Left kidney (tissue), 2 donors: ENCODE results near the gene DPP3. TPM values are rescaled to one million over a fixed set of nuclear protein-coding genes. Genes with fewer than 3 reads are reported as not detected.
"Not testable (repeated sequence)": the region's sequence is repeated elsewhere in the genome, so short reads cannot be mapped to it uniquely, and the experiment has no call there.

ENCODE experiments used
- DNase-seq: peaks from one replicate; pipeline ENCODE4 v3.0.0-alpha.2; 2013
- polyA plus RNA-seq: library from polyadenylated mRNA; unstranded; fragments of 120-200 nt; gene quantifications from one replicate; pipeline ENCODE4 v1.2.1, GENCODE V29; 2013; ENCODE audit not compliant: insufficient read length

DPP3 gene
- polyA plus RNA-seq, 1 donor: 24.3 TPM

DNA sequence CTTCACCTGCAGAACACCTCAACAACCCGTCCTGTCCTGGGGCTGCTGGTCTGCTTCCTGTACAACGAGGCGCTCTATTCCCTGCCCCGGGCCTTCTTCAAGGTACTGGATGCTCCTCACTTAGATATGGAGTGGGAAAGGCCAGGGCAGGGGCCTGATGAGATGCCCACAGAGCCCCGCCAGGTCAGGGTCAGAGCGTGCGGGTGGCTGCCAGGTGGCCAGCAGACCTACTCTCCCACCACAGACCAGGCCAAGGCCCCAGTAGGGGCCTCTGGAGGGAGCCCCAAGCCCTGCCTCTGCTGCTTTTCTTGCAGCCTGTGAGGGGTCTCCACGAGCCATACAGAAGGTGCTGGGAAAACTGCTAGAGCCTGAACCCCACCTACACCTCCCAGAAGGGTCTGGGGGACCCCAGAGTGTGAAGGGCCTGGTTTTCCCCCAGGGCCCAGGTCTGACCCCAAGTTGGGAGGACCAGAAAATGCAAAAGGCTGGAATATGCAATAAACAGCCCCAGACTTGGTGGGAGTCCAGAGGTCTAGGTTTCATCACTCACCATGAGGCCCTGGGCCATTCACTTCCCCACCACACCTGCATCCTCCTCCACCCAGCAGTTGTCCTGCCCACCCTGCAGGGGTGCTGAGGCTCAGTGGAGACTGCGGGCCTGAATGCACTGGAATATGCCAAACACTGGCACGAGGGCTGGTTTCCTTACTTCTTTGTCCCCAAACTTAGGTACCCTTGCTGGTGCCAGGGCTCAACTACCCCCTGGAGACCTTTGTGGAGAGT lies 50.9 kb downstream of the DPP3 start:
- DNase-seq: no peak

DNA sequence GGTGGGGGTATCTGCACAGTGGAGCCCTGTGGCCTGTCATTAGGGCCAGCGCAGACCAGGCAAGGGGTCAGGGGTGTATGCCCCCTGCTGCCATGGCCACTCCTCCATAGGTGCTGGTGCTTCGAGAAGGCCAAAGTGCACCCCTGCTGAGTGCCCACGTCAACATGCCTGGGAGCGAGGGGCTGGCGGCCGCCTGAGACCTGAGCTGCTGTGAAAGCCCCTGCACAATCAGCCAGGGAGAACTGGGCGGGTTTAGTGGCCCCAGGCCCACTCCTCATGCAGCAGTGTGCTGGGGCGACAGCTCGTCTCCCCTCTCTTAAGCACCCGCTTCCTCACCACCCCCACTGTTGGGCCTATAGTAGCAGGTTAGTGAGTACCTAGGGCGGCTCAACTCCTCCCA lies 51.6 kb downstream of the DPP3 start:
- DNase-seq: no peak

DNA sequence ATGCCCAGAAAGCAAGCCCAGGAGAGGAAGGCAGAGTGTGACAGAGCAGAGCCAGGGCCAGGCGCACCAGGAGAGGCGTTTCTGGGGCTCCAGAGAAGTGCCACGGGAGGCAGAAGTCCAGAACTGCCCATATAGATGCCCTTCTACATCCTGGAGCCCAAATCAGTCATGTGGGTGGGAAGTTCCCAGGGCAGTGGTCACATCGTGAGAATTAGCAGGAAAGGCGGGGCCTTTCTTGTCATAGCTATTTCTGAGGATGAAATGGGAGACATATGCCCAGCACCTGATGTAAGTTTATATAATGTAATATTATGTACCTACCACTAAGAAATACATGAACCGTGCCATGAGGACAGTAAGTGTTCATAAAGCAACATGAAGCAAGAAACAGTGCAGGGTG lies 52.5 kb downstream of the DPP3 start:
- DNase-seq: no peak

- DNase-seq: no peak
These were observed 59.1 kb downstream of the DPP3 start for GRCh38 chr11:66539170-66539869.

DNA sequence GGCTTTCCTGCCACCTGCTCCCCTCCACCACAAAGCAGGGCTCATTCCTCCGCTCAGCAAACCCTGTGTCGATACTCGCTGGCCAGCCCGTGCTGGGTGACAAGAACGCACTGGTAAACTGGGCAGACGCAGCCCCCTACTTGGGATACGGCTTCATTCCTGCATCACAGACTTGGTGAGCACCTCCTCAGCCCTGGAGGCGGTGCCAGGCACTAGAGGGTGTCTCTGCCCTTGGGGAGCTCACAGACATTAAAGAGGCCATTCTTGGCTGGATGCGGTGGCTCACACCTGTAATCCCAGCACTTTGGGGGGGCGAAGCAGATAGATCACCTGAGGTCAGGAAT lies 59.6 kb downstream of the DPP3 start:
- no peak for DNase-seq

- not testable (repeated sequence) for DNase-seq
These were observed 60.4 kb downstream of the DPP3 start for GRCh38 chr11:66540598-66540997.

GRCh38 chr11:66541892-66542291 lies 61.7 kb downstream of the DPP3 start:
- no peak for DNase-seq

GRCh38 chr11:66542362-66542761 lies 62.1 kb downstream of the DPP3 start:
- DNase-seq: no peak

GRCh38 chr11:66543263-66544107 lies 63.3 kb downstream of the DPP3 start:
- DNase-seq: peak; percentile 59

DNA sequence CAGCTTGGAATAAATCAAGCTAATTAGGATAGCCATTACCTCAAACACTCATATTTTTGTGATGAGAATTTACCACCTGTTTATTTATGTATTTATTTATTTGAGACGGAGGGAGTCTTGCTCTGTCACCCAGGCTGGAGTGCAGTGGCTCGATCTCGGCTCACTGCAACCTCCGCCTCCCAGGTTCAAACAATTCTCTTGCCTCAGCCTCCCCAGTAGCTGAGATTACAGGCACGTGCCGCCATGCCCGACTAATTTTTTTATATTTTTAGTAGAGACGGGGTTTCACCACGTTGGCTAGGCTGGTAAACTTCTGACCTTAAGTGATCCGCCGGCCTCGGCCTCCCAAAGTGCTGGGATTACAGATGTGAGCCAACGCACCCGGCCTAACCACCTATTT lies 64.7 kb downstream of the DPP3 start:
- DNase-seq: not testable (repeated sequence)

DNA sequence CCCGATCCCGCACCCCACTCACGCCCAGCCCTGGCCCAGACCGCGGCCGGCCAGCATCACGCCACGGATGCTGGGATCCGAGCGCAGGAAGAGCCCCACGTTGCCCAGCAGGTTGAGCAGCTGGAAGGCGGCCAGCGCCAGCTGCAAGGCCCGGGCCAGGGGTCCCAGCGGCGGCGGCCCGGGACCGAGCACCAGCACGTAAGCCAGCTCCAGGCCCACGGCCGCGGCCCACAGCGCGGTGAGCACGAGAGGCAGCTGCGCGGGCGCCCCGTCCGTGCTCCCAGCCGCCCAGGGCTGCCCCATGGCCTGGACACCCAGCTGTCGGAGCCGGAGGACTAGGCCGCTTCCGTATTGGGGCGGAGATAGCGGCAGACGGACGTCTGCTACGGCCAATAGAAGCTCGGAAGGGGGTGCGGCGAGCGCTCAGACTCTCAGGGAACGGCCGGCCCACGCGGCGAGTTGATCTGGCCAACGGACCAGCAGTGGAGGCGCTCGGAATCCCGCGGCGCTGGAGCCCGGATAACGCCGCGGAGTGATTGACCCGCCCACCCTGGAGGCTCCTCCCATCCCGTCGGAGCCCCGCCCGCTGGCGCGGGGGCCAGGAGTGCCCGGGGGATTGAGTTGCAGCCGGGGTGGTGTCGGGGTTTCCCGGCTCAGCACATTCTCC lies 65.6 kb downstream of the DPP3 start, which contains the start of gene ZDHHC24:
Gene ZDHHC24, minus strand, starts transcription at position 348 of the 667 bp plus-strand sequence. Its CDS starts 45 bp downstream, at position 303.
- DNase-seq: peak; percentile 93

- DNase-seq: no peak
These were observed 66.2 kb downstream of the DPP3 start, which contains the start of gene ACTN3 for GRCh38 chr11:66546368-66546965. ACTN3 (plus strand) TSS chr11:66546903; CDS start chr11:66546938, 35 bp downstream.

- no peak for DNase-seq
These were observed 66.9 kb downstream of the DPP3 start for GRCh38 chr11:66546966-66547661.

GRCh38 chr11:66547662-66548009 lies 67.4 kb downstream of the DPP3 start:
- DNase-seq: no peak

- DNase-seq: no peak
These were observed 67.8 kb downstream of the DPP3 start for GRCh38 chr11:66548041-66548440.

DNA sequence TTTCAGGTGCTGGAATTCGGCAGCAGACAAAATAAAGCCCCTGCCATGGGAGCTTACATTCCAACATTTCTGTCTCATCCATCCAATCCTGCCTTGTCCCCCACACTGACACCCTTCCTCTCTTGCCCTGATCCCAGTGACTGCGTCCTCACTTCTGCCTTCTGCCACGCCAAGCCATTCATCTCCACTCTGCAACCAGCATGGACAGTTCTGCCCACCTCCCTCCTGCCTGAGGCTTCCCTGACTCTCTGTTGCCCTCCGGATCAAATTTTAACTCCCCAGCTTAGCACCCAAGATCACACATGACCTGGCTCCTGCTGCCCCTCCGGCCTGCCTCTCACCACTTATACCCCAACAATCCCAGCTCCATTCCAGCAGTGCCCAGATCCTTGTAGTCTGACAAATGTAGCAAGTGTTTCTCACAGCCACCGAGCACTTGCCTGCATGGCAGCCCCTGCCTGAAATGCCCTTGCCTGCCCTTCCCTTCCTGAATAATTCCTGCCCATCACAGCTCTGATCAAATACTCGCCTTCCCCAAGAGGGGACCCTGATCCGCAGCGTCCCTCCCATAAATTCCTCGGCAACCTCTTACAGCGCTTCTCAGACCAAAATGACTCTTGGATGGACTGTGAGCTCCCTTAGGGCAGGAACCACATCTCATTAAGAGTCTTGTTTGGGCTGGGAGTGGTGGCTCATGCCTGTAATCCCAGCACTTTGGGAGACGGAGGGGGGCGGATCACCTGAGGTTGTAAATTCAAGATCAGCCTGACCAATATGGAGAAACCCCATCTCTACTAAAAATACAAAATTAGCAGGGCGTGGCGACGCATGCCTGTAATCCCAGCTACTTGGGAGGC lies 68.8 kb downstream of the DPP3 start:
- DNase-seq: no peak

GRCh38 chr11:66549696-66550095 lies 69.5 kb downstream of the DPP3 start:
- no peak for DNase-seq

- DNase-seq: no peak
These were observed 70.7 kb downstream of the DPP3 start for GRCh38 chr11:66550887-66551286.

- no peak for DNase-seq
These were observed 74.4 kb downstream of the DPP3 start for GRCh38 chr11:66554602-66555001.

GRCh38 chr11:66555416-66555815 lies 75.2 kb downstream of the DPP3 start:
- DNase-seq: no peak
